HK-2 (cell line): ENCODE data around the gene PGA4.
"Not testable (repeated sequence)": the region's sequence is repeated elsewhere in the genome, so short reads cannot be mapped to it uniquely, and the experiment has no call there.

Experiments
- DNase-seq: peaks from one replicate; pipeline ENCODE4 v3.0.0-alpha.2; 2018; ENCODE audit not compliant: unreplicated experiment

Gene PGA4

DNA sequence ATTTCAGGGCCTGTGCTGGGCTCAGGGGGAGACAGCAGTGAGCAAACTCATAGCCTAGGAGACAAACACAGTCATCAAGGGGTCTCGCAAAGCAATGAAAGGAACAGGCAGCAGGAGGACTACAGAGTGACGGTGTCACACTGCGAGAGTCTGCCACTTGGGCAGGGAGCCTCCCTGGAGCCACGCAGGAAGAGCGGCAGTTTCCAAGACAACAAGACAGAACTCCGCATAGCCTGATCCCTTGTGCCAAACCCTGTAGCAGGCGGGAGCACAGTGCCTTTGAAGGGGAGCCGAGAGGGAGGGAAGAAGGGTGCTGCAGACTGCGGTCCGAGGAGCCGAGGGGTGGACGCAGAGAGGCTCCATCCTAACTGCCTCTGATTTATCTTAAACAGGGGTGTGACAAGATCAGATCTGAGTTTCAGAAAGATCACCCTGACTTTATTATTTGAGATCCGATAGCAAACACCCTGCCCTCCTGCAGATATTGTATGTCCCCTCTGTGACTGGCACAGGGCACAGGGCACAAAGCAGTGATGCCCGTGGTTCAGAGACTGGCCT lies 17.6 kb upstream of the PGA4 start:
- DNase-seq, result not testable (repeated sequence)

DNA sequence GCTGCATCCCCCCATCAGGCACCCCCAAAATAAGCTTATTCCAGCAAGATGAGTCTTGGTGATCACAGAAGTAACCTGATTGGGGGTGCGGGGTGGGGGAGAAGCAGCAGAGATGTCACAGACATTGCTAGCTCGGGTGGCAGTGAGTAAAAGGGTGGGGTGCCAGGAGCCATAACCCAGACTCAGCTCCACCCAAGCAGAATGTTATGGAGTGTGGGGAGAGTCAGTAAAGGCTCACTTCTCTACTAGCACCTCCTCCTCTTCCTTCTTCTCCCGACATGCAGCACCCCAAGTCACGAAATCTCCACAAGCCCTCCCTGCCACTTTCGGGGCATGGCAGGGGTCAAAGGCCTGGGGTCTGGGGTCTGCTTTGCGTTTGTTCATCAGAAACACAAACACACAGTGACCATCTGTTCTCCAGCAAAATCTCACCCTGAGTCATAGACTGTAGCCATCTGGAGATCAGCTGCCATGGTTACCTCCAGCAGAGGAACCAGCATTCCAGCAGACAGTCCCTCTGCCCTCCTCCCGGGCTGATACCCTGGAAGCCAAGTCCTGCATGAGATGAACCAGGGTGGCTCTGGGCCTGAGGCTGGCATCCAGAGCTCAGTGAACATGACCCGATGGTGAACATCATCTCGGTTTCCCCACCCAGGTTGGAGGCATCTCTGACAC lies 14.4 kb upstream of the PGA4 start:
- not testable (repeated sequence) for DNase-seq

DNA sequence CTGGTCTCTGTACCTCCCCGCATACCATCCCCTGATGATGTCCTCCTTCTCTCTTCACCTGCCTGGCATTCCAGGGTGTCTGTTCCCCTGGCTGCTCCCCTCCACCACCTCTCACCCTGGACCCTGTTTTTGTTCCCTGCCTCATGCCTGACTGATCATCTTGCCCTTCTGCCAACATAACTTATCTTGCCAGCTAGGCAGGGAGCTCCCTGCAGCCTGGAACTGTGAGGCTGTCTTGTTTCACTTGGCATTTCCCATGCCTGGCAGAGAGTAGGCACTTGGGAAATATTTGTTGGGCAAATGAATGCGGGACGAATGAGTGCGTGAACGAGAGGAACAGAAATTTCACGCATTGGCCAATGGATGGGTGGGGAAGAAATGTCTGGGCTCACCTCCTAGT lies 11.5 kb upstream of the PGA4 start:
- DNase-seq, result not testable (repeated sequence)

DNA sequence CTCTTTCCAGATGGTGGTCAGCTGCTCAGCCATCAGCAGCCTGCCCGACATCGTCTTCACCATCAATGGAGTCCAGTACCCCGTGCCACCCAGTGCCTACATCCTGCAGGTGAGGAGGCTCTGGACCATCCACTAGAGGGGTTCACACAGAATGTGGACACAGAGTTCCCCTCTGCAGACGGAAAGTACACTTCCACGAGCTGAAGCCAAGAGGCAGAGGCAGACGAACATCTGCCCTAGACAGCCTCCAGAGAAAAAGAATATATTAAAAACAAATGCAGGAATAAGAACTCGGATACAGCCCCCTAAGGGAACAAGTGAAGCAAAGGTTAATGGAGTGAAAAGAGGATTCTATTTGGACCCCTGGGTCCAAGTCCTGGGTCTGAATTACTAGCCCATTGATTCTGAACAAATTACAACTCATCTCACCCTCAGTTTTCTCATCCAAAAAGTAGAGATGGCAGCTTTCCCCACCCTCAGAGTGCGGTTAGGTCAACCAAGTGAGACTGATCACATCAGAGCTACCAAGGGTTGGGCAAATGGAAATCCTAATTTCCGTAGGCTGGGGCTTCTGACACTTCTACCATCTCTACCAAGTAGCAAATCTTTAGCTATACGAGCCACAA lies 10.7 kb upstream of the PGA4 start:
- DNase-seq, result not testable (repeated sequence)

DNA sequence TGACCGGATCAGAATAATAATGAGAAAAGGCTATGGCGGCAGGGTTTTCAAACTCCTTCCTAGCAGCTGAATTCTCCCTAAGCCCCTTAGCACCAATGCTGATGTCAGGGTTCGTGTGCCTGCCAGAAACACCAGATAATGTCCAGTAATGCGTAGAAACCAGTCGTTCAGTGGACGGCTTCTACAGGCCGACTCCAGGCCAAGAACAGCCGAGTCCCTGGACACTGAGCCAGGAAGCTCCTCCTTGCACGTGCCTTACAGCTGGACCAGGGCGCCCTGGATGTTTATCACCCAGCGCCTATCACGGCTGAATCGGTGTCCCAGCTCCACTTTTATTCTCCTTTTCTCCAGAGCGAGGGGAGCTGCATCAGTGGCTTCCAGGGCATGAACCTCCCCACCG lies 9.9 kb upstream of the PGA4 start:
- DNase-seq, result not testable (repeated sequence)

DNA sequence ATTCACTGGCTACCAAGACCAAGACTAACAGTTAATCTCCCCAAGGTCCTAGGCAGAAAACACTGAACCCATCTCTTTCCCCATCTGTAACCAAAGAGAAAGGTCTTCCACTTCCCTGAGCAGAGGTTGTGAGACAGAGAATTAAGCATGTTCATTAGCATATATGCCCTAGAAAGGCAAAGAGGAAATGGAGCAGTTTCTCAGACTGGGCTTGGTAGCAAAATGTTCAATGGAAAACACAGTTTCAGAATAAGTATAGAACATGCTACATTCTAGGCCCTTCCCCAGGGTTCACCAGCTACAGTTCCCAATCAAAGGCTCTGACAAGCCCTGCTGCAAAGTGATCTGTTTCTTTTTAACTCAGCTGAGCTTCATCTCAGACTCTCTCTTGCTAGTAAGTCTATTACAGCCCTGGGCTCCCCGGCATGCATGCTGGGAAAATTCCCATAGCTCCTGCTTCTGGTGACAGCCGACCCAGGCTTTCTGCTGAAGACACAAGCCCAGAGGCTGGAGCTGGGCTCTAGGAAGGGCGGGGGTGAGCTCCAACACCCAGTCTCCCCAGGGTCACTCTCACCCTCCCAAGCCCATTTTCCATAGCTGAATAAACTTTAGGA lies 8.3 kb upstream of the PGA4 start:
- DNase-seq, result not testable (repeated sequence)

DNA sequence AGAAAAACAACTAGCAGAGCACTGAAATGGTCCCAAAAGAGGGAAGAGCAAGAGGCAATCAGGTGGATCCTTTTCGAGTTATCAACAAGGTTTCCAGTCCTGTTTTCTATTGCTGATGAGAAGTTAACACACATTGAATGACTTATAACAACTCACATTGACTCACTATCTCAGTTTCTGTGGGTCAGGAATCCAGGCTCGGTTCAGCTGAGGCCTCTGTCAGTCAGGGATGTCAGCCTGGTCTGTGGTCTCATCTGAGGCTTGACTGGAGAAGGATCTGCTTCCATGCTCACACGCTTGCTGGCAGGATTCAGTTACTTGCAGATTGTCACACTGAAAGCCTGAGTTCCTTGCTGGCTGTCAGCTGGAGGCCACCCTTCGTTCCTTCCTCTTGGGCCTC lies 3.8 kb upstream of the PGA4 start:
- DNase-seq, result not testable (repeated sequence)

DNA sequence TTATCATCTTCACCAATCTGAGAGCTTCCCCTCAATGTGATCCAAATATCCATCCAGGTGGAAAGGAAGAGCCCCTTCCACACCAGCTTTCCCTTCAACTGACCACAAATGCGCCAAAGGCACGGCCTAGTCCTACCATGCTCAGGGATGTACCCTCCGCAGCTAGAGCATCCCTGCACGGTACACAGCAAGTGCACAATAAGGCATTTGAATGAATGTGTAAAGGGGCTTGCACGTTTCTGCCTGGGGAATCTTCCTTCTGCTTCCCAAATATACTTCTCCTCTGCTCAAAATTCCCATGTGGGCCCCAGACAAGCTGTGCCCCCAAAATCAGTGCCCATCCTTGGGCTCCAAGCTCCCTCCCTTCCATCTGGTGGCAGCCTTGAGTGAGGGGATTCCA lies 3.1 kb upstream of the PGA4 start:
- DNase-seq, result not testable (repeated sequence)

DNA sequence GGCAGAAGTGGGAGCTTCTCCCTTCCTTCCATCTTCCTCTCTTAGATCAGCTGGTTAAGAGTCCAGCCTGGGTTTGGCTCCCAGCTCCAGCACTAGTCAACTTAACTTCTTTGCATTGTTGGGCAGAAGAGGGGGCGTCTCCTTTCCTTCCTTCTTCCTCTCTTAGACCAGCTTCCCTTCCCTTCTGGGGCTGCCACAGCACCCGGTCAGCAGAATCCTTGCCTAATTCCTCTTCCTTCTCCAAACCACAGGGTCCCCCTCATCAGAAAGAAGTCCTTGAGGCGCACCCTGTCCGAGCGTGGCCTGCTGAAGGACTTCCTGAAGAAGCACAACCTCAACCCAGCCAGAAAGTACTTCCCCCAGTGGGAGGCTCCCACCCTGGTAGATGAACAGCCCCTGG lies 545 bp downstream of the PGA4 start:
- not testable (repeated sequence) for DNase-seq

DNA sequence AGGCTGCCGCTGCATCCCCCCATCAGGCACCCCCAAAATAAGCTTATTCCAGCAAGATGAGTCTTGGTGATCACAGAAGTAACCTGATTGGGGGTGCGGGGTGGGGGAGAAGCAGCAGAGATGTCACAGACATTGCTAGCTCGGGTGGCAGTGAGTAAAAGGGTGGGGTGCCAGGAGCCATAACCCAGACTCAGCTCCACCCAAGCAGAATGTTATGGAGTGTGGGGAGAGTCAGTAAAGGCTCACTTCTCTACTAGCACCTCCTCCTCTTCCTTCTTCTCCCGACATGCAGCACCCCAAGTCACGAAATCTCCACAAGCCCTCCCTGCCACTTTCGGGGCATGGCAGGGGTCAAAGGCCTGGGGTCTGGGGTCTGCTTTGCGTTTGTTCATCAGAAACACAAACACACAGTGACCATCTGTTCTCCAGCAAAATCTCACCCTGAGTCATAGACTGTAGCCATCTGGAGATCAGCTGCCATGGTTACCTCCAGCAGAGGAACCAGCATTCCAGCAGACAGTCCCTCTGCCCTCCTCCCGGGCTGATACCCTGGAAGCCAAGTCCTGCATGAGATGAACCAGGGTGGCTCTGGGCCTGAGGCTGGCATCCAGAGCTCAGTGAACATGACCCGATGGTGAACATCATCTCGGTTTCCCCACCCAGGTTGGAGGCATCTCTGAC lies 4.5 kb downstream of the PGA4 start:
- DNase-seq, result not testable (repeated sequence)

GRCh38 chr11:61229458-61229857 lies 7.3 kb downstream of the PGA4 start:
- not testable (repeated sequence) for DNase-seq

DNA sequence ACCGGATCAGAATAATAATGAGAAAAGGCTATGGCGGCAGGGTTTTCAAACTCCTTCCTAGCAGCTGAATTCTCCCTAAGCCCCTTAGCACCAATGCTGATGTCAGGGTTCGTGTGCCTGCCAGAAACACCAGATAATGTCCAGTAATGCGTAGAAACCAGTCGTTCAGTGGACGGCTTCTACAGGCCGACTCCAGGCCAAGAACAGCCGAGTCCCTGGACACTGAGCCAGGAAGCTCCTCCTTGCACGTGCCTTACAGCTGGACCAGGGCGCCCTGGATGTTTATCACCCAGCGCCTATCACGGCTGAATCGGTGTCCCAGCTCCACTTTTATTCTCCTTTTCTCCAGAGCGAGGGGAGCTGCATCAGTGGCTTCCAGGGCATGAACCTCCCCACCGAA lies 8.9 kb downstream of the PGA4 start:
- not testable (repeated sequence) for DNase-seq

DNA sequence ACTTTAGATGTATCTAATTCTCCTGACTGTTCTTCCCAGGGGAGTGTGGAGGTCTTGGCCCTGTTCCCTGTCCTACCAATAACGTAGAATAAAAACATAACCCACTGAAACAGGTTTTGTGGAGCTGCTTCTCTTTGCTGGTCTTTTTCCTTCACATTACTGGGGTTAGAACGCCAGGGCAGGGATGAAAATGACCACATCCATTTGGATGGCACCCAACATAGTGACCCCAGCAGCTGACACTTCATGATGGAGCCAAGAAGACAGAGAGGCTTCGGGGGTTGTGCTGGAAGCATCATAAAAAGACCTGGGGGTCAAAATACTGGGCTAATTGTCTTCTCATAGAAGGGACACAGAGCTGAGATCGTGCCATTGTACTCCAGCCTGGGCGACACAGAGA lies 9.4 kb downstream of the PGA4 start:
- DNase-seq, result not testable (repeated sequence)

GRCh38 chr11:61232548-61233145 lies 10.5 kb downstream of the PGA4 start:
- not testable (repeated sequence) for DNase-seq

DNA sequence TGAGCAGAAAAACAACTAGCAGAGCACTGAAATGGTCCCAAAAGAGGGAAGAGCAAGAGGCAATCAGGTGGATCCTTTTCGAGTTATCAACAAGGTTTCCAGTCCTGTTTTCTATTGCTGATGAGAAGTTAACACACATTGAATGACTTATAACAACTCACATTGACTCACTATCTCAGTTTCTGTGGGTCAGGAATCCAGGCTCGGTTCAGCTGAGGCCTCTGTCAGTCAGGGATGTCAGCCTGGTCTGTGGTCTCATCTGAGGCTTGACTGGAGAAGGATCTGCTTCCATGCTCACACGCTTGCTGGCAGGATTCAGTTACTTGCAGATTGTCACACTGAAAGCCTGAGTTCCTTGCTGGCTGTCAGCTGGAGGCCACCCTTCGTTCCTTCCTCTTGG lies 15.0 kb downstream of the PGA4 start:
- not testable (repeated sequence) for DNase-seq

DNA sequence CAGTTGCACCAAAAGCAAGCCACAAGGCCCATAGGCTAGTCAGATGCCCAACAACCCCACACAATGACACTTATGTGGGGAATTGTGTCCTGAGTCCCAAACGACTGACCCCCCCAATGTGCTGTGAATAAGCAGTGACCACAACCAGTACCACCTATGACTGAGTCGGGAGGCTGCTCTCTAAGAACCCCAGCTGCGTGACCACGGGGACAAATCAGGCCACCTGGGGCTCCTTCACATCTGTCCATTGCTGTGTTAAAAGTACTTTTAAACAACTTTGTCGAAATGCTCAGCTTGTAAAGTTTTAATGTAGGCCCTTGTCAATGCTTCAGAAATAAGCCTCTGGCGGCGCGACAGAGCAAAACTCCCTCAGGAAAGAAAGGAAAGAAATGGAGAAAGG lies 18.1 kb downstream of the PGA4 start:
- not testable (repeated sequence) for DNase-seq

- not testable (repeated sequence) for DNase-seq
Measured at GRCh38 chr11:61240875-61241274, 18.7 kb downstream of the PGA4 start, which contains the start of gene PGA5. Gene PGA5 (plus strand): TSS chr11:61241175. CDS start chr11:61241227, 52 bp downstream.

GRCh38 chr11:61241526-61241925 lies 19.4 kb downstream of the PGA4 start:
- not testable (repeated sequence) for DNase-seq

DNA sequence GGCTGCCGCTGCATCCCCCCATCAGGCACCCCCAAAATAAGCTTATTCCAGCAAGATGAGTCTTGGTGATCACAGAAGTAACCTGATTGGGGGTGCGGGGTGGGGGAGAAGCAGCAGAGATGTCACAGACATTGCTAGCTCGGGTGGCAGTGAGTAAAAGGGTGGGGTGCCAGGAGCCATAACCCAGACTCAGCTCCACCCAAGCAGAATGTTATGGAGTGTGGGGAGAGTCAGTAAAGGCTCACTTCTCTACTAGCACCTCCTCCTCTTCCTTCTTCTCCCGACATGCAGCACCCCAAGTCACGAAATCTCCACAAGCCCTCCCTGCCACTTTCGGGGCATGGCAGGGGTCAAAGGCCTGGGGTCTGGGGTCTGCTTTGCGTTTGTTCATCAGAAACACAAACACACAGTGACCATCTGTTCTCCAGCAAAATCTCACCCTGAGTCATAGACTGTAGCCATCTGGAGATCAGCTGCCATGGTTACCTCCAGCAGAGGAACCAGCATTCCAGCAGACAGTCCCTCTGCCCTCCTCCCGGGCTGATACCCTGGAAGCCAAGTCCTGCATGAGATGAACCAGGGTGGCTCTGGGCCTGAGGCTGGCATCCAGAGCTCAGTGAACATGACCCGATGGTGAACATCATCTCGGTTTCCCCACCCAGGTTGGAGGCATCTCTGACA lies 23.3 kb downstream of the PGA4 start:
- DNase-seq, result not testable (repeated sequence)

- DNase-seq, result not testable (repeated sequence)
Measured at GRCh38 chr11:61248071-61248470, 25.9 kb downstream of the PGA4 start.

- DNase-seq, result not testable (repeated sequence)
Measured at GRCh38 chr11:61249201-61249600, 27.1 kb downstream of the PGA4 start.
